Globus pallidus (tissue), 1 donor: ENCODE data around the gene RMND5B.
"Not testable (repeated sequence)": the region's sequence is repeated elsewhere in the genome, so short reads cannot be mapped to it uniquely, and the experiment has no call there.

Experiments
- DNase-seq: peaks from one replicate; pipeline ENCODE4 v3.0.0-alpha.2; 2015; ENCODE audit warnings: low spot score

The RMND5B gene

GRCh38 chr5:178130576-178131445, at the start of gene RMND5B:
TSS of gene RMND5B (plus strand) at chr5:178131014. CDS start at chr5:178138120, 7,106 bp downstream.
- DNase-seq = peak; percentile 76

DNA sequence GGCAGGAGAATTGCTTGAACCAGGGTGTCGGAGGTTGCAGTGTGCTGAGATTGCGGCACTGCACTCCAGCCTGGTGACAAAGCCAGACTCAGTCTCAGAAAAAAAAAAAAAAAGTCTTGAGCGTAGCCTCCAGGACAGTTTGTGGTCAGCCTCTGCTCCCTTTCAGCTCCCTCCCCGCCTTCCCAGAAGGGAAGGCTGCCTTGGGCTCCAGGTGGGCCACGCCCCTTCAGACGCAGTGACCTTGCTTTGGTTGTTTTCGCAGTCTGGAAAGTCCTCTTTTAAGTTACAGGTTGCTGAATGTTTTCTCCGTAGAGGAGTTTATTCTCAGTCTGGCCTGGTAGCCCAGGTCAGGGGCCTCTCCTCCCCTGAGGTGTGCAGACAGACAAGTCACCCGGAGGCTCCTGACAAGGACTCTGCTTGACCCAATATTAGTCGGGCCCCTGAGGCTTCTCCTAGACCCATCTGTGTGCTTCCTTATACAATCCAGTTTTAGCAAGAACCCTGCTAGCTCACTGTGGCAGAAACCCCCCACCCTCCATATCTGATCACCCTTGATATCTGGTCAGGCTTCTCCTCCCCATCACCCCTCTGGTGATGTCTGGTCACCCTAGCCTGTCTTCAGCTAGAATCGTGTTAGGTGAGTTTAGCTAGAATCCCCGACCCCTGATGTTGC, 49.1 kb upstream of the RMND5B start:
- DNase-seq = no peak

- no peak for DNase-seq
Observed at GRCh38 chr5:178083922-178084321, 46.9 kb upstream of the RMND5B start.

DNA sequence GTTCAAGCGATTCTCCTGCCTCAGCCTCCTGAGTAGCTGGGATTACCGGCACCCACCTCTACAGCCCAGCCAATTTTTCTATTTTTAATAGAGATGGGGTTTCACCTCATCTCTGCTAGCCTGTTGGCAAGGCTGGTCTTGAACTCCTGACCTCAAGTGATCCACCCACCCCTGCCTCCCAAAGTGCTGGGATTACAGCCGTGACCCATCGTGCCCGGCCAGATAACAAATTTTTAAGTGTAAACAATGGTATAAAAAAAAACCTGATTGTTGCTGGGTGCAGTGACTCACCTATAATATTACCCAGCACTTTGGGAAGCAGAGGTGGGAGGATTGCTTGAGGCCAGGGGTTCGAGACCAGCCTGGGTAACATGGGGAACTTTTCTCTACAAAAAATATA, 45.5 kb upstream of the RMND5B start:
- DNase-seq = no peak

DNA sequence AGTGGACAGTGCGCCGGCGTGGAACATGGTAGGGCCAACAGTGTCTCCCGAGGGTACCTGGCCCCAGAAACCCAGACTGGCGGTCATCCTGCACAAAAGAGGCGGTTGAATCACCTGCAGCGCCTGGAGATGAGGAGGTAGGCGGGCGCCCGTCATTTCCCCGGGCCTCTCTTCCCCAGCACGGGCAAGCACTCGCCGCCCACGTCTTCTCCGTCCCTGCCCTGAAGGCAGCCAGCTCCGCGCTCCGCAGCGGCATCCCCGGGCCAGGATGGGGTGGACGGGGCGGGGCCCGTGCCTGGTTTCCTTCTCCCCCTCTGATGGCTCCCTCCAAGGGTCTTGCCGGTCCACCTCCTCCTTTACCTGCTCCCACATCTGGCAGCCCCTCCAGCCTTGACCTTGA, 44.5 kb upstream of the RMND5B start:
- DNase-seq = no peak

GRCh38 chr5:178087199-178087598, 43.6 kb upstream of the RMND5B start:
- DNase-seq = not testable (repeated sequence)

- DNase-seq = no peak
Observed at GRCh38 chr5:178090856-178091255, 40.0 kb upstream of the RMND5B start.

DNA sequence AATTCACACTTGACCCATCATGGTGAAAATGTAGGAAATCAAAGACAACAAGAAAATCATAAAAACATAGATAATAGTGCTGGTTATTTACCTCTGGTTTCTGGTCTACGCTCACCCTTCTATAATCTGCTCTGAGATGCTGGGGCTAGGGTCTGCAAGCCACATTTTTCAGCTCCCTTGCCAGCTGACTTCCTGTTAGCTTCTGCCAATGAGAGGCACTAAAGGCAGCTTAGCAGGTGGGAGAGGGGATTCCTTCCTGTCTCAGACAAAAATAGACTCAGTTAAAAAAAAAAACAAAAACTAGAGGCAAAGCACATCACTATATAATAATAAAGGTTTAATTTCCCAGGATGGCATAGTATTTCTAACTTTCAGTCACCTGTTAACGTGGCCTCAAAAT, 37.7 kb upstream of the RMND5B start:
- DNase-seq = no peak

GRCh38 chr5:178094345-178094744, 36.5 kb upstream of the RMND5B start:
- no peak for DNase-seq

DNA sequence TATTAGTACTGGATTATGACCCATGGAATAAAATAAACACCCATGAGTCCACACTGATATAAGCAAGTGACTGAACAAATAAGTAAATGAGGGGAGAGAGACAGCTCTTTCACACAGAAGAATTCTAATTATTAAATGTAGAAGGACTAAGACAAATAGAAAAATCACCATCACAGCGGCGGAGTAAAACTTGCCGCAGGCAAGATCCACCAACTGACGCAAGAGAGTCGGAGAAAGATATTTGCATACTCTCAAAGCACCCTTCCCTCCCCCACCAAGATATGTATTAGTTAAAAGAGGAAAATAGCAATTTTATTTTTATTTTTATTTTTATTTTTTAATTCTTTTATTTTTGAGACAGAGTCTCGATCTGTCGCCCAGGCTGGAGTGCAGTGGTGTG, 32.1 kb upstream of the RMND5B start:
- no peak for DNase-seq

GRCh38 chr5:178103612-178104011, 27.2 kb upstream of the RMND5B start:
- no peak for DNase-seq

DNA sequence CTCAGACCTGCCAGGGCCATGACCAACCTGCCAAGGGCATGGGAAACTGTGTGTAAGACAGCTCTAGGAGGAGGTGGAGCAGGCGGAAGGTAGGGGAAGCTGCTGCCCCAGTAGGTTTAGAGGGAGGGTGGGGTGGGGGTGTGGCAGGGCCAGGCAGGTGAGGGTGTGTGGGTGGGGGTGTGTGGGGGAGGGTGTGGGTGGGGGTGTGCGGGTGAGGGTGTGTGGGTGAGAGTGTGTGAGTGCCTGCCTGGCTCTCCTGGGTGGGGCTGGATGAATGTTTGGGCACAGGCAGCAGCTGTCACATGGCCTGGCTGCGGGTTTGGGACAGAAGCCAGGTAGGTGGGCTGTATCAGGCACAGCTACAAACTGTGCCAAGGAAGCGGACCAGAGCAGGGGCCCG, 26.3 kb upstream of the RMND5B start:
- no peak for DNase-seq

- DNase-seq = no peak
Observed at GRCh38 chr5:178106086-178106485, 24.7 kb upstream of the RMND5B start.

GRCh38 chr5:178106556-178107239, 24.1 kb upstream of the RMND5B start:
- DNase-seq = no peak

DNA sequence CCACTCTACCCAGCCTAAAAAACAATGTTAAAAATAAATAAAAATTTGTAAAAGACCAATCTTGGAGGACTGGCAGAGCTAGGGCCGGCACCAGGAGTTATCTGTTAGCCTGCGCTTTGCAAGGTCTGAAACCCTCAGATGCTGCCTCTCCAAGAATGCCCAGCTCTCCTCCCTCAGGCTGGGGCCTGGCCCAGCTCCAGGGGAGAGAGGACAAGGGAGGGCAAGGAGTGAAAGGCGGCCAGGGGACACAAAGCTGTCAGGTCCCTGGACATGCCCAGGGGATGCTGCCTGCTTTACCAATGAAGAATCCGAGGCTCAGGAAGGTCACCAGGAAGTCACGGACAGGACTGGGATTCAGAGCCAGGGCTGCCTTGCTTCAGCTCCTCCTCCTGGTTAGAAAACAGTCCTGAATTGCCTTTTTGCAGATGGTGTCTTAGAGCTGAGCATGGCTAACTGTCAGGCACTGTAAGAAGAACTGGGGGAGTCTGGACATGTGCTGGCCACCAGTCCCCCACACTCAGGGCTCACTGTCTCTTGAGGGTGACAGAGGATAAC, 23.0 kb upstream of the RMND5B start:
- no peak for DNase-seq

DNA sequence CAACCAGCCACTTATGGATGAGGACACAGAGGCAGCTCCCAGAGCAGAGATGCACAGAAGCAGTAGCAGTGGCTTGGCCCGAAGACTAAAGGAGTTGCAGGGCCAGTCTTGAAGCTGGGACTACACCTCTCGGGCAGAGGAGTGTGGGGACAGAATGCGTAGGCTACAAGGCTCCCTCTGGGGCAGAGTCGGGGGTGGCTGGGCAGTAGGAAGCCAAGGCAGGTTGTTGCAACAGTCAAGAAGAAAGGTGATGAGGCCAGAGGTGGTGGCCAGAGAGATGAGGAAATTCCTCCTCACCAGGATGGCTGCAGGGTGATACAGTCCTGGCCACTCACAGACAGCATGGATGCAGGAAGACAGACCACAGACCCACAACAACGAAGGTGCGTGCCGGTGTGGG, 22.4 kb upstream of the RMND5B start:
- no peak for DNase-seq

GRCh38 chr5:178108966-178109365, 21.8 kb upstream of the RMND5B start:
- DNase-seq = no peak

GRCh38 chr5:178110511-178110910, 20.3 kb upstream of the RMND5B start:
- no peak for DNase-seq

GRCh38 chr5:178111925-178112324, 18.9 kb upstream of the RMND5B start:
- DNase-seq = no peak

GRCh38 chr5:178112545-178112944, 18.3 kb upstream of the RMND5B start:
- no peak for DNase-seq

- no peak for DNase-seq
Observed at GRCh38 chr5:178113141-178113787, 17.6 kb upstream of the RMND5B start, which contains the start of gene N4BP3. TSS of gene N4BP3 (plus strand) at chr5:178113532. CDS start at chr5:178119584, 6,052 bp downstream.

DNA sequence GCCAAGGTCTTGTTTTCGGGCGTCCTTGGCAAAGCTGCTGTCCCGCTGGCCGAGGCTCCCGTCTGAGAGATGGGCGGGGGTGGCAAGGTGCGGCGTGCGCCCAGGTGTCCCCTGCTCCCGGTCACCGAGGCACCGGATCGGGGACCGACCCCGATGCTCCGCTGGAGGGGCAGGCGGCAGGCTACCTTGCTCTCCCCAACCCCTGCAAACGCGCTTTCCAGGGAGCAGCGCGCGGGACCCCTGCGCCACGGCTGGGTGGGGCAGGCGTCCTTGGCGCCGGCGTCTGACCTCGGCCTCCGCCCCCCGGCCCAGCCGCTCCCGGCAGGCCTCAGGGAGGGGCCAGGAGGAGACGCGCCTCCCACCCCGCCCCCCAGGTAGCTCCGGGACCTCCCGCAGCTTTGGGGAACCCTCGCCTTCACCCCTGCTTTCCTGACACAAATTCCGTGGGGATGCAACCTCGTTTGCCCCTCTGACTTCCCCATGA, 16.9 kb upstream of the RMND5B start:
- DNase-seq = no peak
